Measurements from ENCODE around the gene PLA1A.

PLA1A gene

GRCh38 chr3:119641416-119641815, 43.7 kb downstream of the PLA1A start:
- DNase-seq: no peak

GRCh38 chr3:119642746-119643473, 45.2 kb downstream of the PLA1A start:
- no peak for DNase-seq

GRCh38 chr3:119643528-119643927, 45.8 kb downstream of the PLA1A start:
- no peak for DNase-seq

- no peak for DNase-seq
Measured at GRCh38 chr3:119644481-119644880, 46.8 kb downstream of the PLA1A start.

GRCh38 chr3:119645813-119646212, 48.1 kb downstream of the PLA1A start:
- no peak for DNase-seq

- DNase-seq: no peak
Measured at GRCh38 chr3:119647171-119647570, 49.5 kb downstream of the PLA1A start.

- no peak for DNase-seq
Measured at GRCh38 chr3:119647843-119648575, 50.3 kb downstream of the PLA1A start.

- no peak for DNase-seq
Measured at GRCh38 chr3:119649761-119650160, 52.1 kb downstream of the PLA1A start.

GRCh38 chr3:119652306-119653033, 54.8 kb downstream of the PLA1A start:
- DNase-seq: no peak

GRCh38 chr3:119653876-119654275, 56.2 kb downstream of the PLA1A start:
- no peak for DNase-seq

GRCh38 chr3:119657887-119658702, 60.4 kb downstream of the PLA1A start:
- no peak for DNase-seq

- no peak for DNase-seq
Measured at GRCh38 chr3:119658994-119659393, 61.3 kb downstream of the PLA1A start.

GRCh38 chr3:119659606-119660291, 62.1 kb downstream of the PLA1A start:
- DNase-seq: no peak

GRCh38 chr3:119660474-119661440, 63.1 kb downstream of the PLA1A start, which contains the start of gene POPDC2:
Gene POPDC2, minus strand, starts transcription at chr3:119660589. Its CDS starts 166 bp downstream, at chr3:119660423.
- DNase-seq: no peak

GRCh38 chr3:119662604-119663373, 65.1 kb downstream of the PLA1A start:
- no peak for DNase-seq

GRCh38 chr3:119663885-119664284, 66.2 kb downstream of the PLA1A start:
- DNase-seq: no peak

- DNase-seq: no peak
Measured at GRCh38 chr3:119664370-119664769, 66.7 kb downstream of the PLA1A start.

GRCh38 chr3:119664850-119665379, 67.2 kb downstream of the PLA1A start:
- no peak for DNase-seq

- no peak for DNase-seq
Measured at GRCh38 chr3:119665954-119666559, 68.4 kb downstream of the PLA1A start.
